Stimulated activated CD8-positive, alpha-beta memory T cell treated with anti-CD3 and anti-CD28 coated beads, Interleukin-7, amount 100 ng/mL, for 48 hours (primary cell): ENCODE data around the gene CCDC183.
A peak's percentile ranks its signal among the peaks of the same experiment; 100 is the strongest.
"Not testable (repeated sequence)": the region's sequence is repeated elsewhere in the genome, so short reads cannot be mapped to it uniquely, and the experiment has no call there.

ENCODE experiments used
- DNase-seq, 2 donors: peaks; one replicate each; pipeline ENCODE4 v3.0.0-alpha.2; 2020; ENCODE audit warnings: low read depth in 1 of 2; ENCODE audit errors: extremely low read depth in 1 of 2

The CCDC183 gene

GRCh38 chr9:136784249-136784996 is 11.7 kb upstream of the CCDC183 start:
- no peak for DNase-seq

- no peak for DNase-seq
Observed at GRCh38 chr9:136784997-136785361, 11.2 kb upstream of the CCDC183 start.

GRCh38 chr9:136785565-136786355 is 10.4 kb upstream of the CCDC183 start:
- DNase-seq: not testable (repeated sequence)

GRCh38 chr9:136786451-136786850 is 9.7 kb upstream of the CCDC183 start:
- no peak for DNase-seq

- DNase-seq: not testable (repeated sequence)
Observed at GRCh38 chr9:136786983-136787382, 9.2 kb upstream of the CCDC183 start.

- DNase-seq: peak in 1 of 2 donors; percentile 58
Observed at GRCh38 chr9:136787690-136788400, 8.3 kb upstream of the CCDC183 start.

- not testable (repeated sequence) for DNase-seq
Observed at GRCh38 chr9:136788644-136789522, 7.3 kb upstream of the CCDC183 start.

- no peak for DNase-seq
Observed at GRCh38 chr9:136789523-136789937, 6.6 kb upstream of the CCDC183 start.

- peak; percentile 100 for DNase-seq
Observed at GRCh38 chr9:136790640-136791515, 5.3 kb upstream of the CCDC183 start, which contains the start of gene TMEM141. TMEM141 (plus strand) TSS chr9:136791344; CDS start chr9:136791371, 27 bp downstream.

- DNase-seq: no peak
Observed at GRCh38 chr9:136791516-136792276, 4.4 kb upstream of the CCDC183 start.

GRCh38 chr9:136792321-136793085 is 3.6 kb upstream of the CCDC183 start:
- DNase-seq: no peak

- DNase-seq: no peak
Observed at GRCh38 chr9:136793086-136793946, 2.8 kb upstream of the CCDC183 start.

- DNase-seq: no peak
Observed at GRCh38 chr9:136794281-136794999, 1.7 kb upstream of the CCDC183 start.

- DNase-seq: no peak
Observed at GRCh38 chr9:136795000-136795348, 1.2 kb upstream of the CCDC183 start.

- not testable (repeated sequence) for DNase-seq
Observed at GRCh38 chr9:136796775-136797347, 723 bp downstream of the CCDC183 start.

- DNase-seq: no peak
Observed at GRCh38 chr9:136798708-136799078, 2.6 kb downstream of the CCDC183 start.
